ENCODE data around the gene IGF2R. TPM values are rescaled to one million over a fixed set of nuclear protein-coding genes. Genes with fewer than 3 reads are reported as not detected.

Gene IGF2R
- total RNA-seq, 1 donor from 2014 or later: 35.1 TPM

- H3K79me2 ChIP-seq (ENCODE audit: low read depth): no peaks in the 10 kb centered on the region
- Mint-ChIP-seq H3K27ac (no peak overlapping the region), H3K27me3 (ENCODE audit: insufficient read depth, low read depth) (peaks cover 2% of the 10 kb centered on the region), H3K4me3 (no peak overlapping the region), H3K36me3 (peaks cover 31% of the 10 kb centered on the region), H3K9me3 (no peaks in the 10 kb centered on the region), H3K4me1 (no peaks in the 10 kb centered on the region)
- no peaks in the 10 kb centered on the region for H3K36me3 ChIP-seq
- no peak for DNase-seq (ENCODE audit: low spot score)
- H2AFZ ChIP-seq (replicated peaks): no peak overlapping the region
- TF ChIP-seq EZH2phosphoT487 (IDR thresholded peaks at IDR 0.05) (no peak), CTCF (IDR thresholded peaks at IDR 0.05) (no peak), EZH2 (IDR thresholded peaks at IDR 0.05) (no peak)
- no peak overlapping the region for H3K4me3 ChIP-seq
- no peaks in the 10 kb centered on the region for H3K9me3 ChIP-seq (ENCODE audit: low read depth)
- no peak overlapping the region for H3K4me2 ChIP-seq
- no peak overlapping the region for H3K27ac ChIP-seq
- H3K4me1 ChIP-seq: no peaks in the 10 kb centered on the region
- H3K27me3 ChIP-seq: no peaks in the 10 kb centered on the region
- no peaks in the 10 kb centered on the region for H3F3A ChIP-seq (ENCODE audit: low read depth)
- H4K20me1 ChIP-seq (ENCODE audit: low read depth): no peaks in the 10 kb centered on the region
- no peak overlapping the region for H3K9ac ChIP-seq
These were observed 71.8 kb downstream of the IGF2R start for GRCh38 chr6:160040527-160041264.

- peaks cover 31% of the 10 kb centered on the region for H3K36me3 Mint-ChIP-seq
- H3K36me3 ChIP-seq: no peaks in the 10 kb centered on the region
- H3F3A ChIP-seq (ENCODE audit: low read depth): no peaks in the 10 kb centered on the region
- no peaks in the 10 kb centered on the region for H3K27me3 ChIP-seq
- no peak overlapping the region for H3K27ac Mint-ChIP-seq
- H3K9me3 ChIP-seq (ENCODE audit: low read depth): no peaks in the 10 kb centered on the region
- H4K20me1 ChIP-seq (ENCODE audit: low read depth): no peaks in the 10 kb centered on the region
- H3K9me3 Mint-ChIP-seq: no peaks in the 10 kb centered on the region
- no peaks in the 10 kb centered on the region for H3K4me1 Mint-ChIP-seq
- peaks cover 2% of the 10 kb centered on the region for H3K27me3 Mint-ChIP-seq (ENCODE audit: insufficient read depth, low read depth)
- no peak for TF ChIP-seq EZH2 (IDR thresholded peaks at IDR 0.05)
- TF ChIP-seq EZH2phosphoT487 (IDR thresholded peaks at IDR 0.05): no peak
- no peak for TF ChIP-seq CTCF (IDR thresholded peaks at IDR 0.05)
- DNase-seq (ENCODE audit: low spot score): no peak
- no peak overlapping the region for H3K4me3 ChIP-seq
- no peak overlapping the region for H3K4me2 ChIP-seq
- no peak overlapping the region for H3K9ac ChIP-seq
- H3K79me2 ChIP-seq (ENCODE audit: low read depth): no peaks in the 10 kb centered on the region
- no peaks in the 10 kb centered on the region for H3K4me1 ChIP-seq
- no peak overlapping the region for H2AFZ ChIP-seq (replicated peaks)
- H3K4me3 Mint-ChIP-seq: no peak overlapping the region
- H3K27ac ChIP-seq: no peak overlapping the region
These were observed 72.7 kb downstream of the IGF2R start for GRCh38 chr6:160041608-160042007.

- Histone ChIP-seq H3K27ac (no peak overlapping the region), H3K4me3 (no peak overlapping the region), H4K20me1 (ENCODE audit: low read depth) (no peaks in the 10 kb centered on the region), H3K27me3 (no peaks in the 10 kb centered on the region), H3K4me1 (no peaks in the 10 kb centered on the region), H3K4me2 (no peak overlapping the region), H3K36me3 (no peaks in the 10 kb centered on the region), H3K79me2 (ENCODE audit: low read depth) (no peaks in the 10 kb centered on the region), H2AFZ (replicated peaks) (no peak overlapping the region), H3K9me3 (ENCODE audit: low read depth) (no peaks in the 10 kb centered on the region), H3F3A (ENCODE audit: low read depth) (no peaks in the 10 kb centered on the region), H3K9ac (no peak overlapping the region)
- Mint-ChIP-seq H3K4me1 (no peaks in the 10 kb centered on the region), H3K36me3 (peaks cover 36% of the 10 kb centered on the region), H3K9me3 (no peaks in the 10 kb centered on the region), H3K4me3 (no peak overlapping the region), H3K27me3 (ENCODE audit: insufficient read depth, low read depth) (peaks cover 2% of the 10 kb centered on the region), H3K27ac (no peak overlapping the region)
- TF ChIP-seq EZH2phosphoT487 (IDR thresholded peaks at IDR 0.05) (no peak), EZH2 (IDR thresholded peaks at IDR 0.05) (no peak), CTCF (IDR thresholded peaks at IDR 0.05) (no peak)
- no peak for DNase-seq (ENCODE audit: low spot score)
These were observed 73.3 kb downstream of the IGF2R start for GRCh38 chr6:160042014-160042773.

All from neural progenitor cell (in vitro differentiated cells).